ENCODE measurements around the gene EPN1.

The EPN1 gene

GRCh38 chr19:55646889-55647731, 27.9 kb upstream of the EPN1 start:
- no peak for DNase-seq

GRCh38 chr19:55647732-55648584, 27.1 kb upstream of the EPN1 start, which contains the start of gene CCDC106:
CCDC106 (plus strand) TSS chr19:55648212; CDS start chr19:55649047, 835 bp downstream.
- DNase-seq: peak; percentile 55

GRCh38 chr19:55648585-55649267, 26.3 kb upstream of the EPN1 start:
- DNase-seq: no peak

- no peak for DNase-seq
Measured at GRCh38 chr19:55649268-55650125, 25.5 kb upstream of the EPN1 start.

GRCh38 chr19:55650126-55650557, 24.9 kb upstream of the EPN1 start:
- no peak for DNase-seq

GRCh38 chr19:55650602-55651230, 24.3 kb upstream of the EPN1 start:
- no peak for DNase-seq

GRCh38 chr19:55651236-55651635, 23.8 kb upstream of the EPN1 start:
- DNase-seq: no peak

- DNase-seq: no peak
Measured at GRCh38 chr19:55652311-55653128, 22.5 kb upstream of the EPN1 start.

- DNase-seq: peak; percentile 98
Measured at GRCh38 chr19:55653651-55654322, 21.2 kb upstream of the EPN1 start.

GRCh38 chr19:55654323-55654867, 20.6 kb upstream of the EPN1 start:
- DNase-seq: peak; percentile 99

- DNase-seq: peak; percentile 97
Measured at GRCh38 chr19:55654868-55655647, 20.0 kb upstream of the EPN1 start, which contains the start of gene U2AF2. U2AF2 (plus strand) TSS chr19:55655035; CDS start chr19:55655105, 70 bp downstream.

GRCh38 chr19:55655648-55656040, 19.4 kb upstream of the EPN1 start:
- no peak for DNase-seq

GRCh38 chr19:55656552-55656951, 18.5 kb upstream of the EPN1 start:
- DNase-seq: no peak

- DNase-seq: no peak
Measured at GRCh38 chr19:55656988-55657747, 17.9 kb upstream of the EPN1 start.

- DNase-seq: no peak
Measured at GRCh38 chr19:55658846-55659459, 16.1 kb upstream of the EPN1 start.

GRCh38 chr19:55659822-55660221, 15.2 kb upstream of the EPN1 start:
- DNase-seq: no peak

GRCh38 chr19:55660404-55660803, 14.6 kb upstream of the EPN1 start:
- no peak for DNase-seq

GRCh38 chr19:55660991-55661390, 14.0 kb upstream of the EPN1 start:
- DNase-seq: no peak
